Ovary (tissue), 9 donors: ENCODE data around the gene SLC9A9. TPM values are rescaled to one million over a fixed set of nuclear protein-coding genes. Genes with fewer than 3 reads are reported as not detected.

Experiments used
- DNase-seq, 5 donors: peaks; one replicate each; pipeline ENCODE4 v3.0.0-alpha.2; 2019 to 2020
- H3K27ac ChIP-seq, 2 donors: fragments of 200-600 bp; one replicate each; pipeline versions ENCODE4 v1.5.1 to v1.8.0; 2019 to 2022
- H3K27me3 ChIP-seq: fragments of 200-600 bp; one replicate; pipeline ENCODE4 v1.8.0; 2022
- H3K36me3 ChIP-seq: fragments of 200-600 bp; sonication (generic); one replicate; pipeline ENCODE4 v1.5.1; 2019
- H3K4me1 ChIP-seq: one replicate; pipeline ENCODE4 v1.8.1; 2013; ENCODE audit warnings: mild to moderate bottlenecking, moderate library complexity; ENCODE audit not compliant: insufficient read depth
- H3K4me3 ChIP-seq: fragments of 200-600 bp; sonication (generic); one replicate; pipeline ENCODE4 v1.5.1; 2017
- H3K9me3 ChIP-seq, 2 donors: fragments of 200-600 bp in 1 of 2; sonication (generic) in 1 of 2; one replicate each; pipeline versions ENCODE4 v1.5.1 to v1.8.1; 2013 to 2019; ENCODE audit warnings: mild to moderate bottlenecking in 1 of 2, moderate library complexity in 1 of 2
- EP300 ChIP-seq: sonication (generic); formaldehyde crosslinking; IDR thresholded peaks from one replicate; pipeline ENCODE4 v1.6.1; 2017; ENCODE audit warnings: antibody characterized with exemption
- POLR2A ChIP-seq: fragments of 450-650 bp; IDR thresholded peaks from one replicate; pipeline ENCODE4 v1.6.1; 2017; ENCODE audit warnings: antibody characterized with exemption, mild to moderate bottlenecking, moderate library complexity
- WGBS, 3 donors: extraction: QIAGEN DNeasy Blood & Tissue Kit in 1 of 3; methylation state at CpG; one replicate each; pipeline versions ENCODE4 v1.1.5 to v1.1.7; 2013 to 2017; 5-methylcytosine and 5-hydroxymethylcytosine counted together
- intact Hi-C, 4 donors: fragments of 100-400 bp; cut with DNase I; formaldehyde crosslinking; loops; one replicate each; pipeline versions ENCODE4 v1.11.0 to v1.15.1; 2022 to 2023
- polyA plus RNA-seq, 2 donors: library from polyadenylated mRNA; stranded (reverse); fragments of 200-250 nt in 1 of 2; fragments of 350-450 nt in 1 of 2; fragmentation: Illumina TruSeq in 1 of 2; extraction: RNeasy Lipid Tissue Mini Kit (QIAGEN cat#74804) in 1 of 2; gene quantifications; one replicate each; pipeline ENCODE4 v1.2.3, GENCODE V29; 2013 to 2014
- total RNA-seq, 7 donors: library from RNA; depleted of rRNA in 2 of 7; stranded (reverse); fragments of >200 nt in 2 of 7; fragmentation: NEBNext Ultra II Directional in 3 of 7; extraction: Animal tissue kit (Norgen Biotek cat#: 25700) in 3 of 7; gene quantifications; one replicate each; pipeline versions ENCODE4 v1.1.0 to v1.2.4, GENCODE V29; 2016 to 2023
- TF ChIP-seq, protein P1 (sequence below), 3 donors: fragments of 450-650 bp in 2 of 3; fragments of 200-600 bp in 1 of 3; IDR thresholded peaks; one replicate each; pipeline versions ENCODE4 v1.5.1 to v1.8.0; 2016 to 2022; ENCODE audit warnings: antibody characterized with exemption in 3 of 3, mild to moderate bottlenecking in 1 of 3
- donor health status: DM: no; HTN: no; CAD: no; lungs with moderate emphysema.
- donor health status: DM: no; HTN: no; CAD: no.
- donor health status: Bipolar disorder and iron deficiency.
- donor health status: DM: yes; HTN: yes; CAD: no.
- donor health status: DM: no; HTN: no; CAD: no.
- donor health status: DM: yes; HTN: yes; CAD: no.

Gene SLC9A9
- total and polyA plus RNA-seq, 9 donors = 7.0 to 22.7 (median 13.5) TPM

DNA sequence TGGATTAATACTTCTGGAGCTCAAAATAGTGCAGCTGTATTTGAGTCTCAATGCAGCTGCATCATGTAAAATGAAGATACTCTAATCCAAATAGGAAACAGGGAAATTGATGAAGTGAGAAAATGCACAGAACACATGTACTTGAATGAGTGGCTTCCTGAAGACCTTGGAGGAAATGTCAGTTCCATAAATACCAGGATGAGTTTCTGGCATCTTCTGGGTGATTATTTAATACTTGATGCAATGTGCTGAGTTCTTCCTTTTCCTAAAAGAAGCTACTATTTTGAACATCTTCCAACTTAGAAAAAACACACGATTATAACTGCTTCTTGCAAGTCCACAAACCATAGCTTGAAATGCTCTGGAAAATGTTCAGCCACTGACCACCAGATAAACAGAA, 162.8 kb downstream of the SLC9A9 start:
- no peak overlapping the region for H3K4me3 ChIP-seq
- no peak for DNase-seq
- no peaks in the 10 kb centered on the region for H3K27me3 ChIP-seq
- H3K9me3 ChIP-seq = no peaks in the 10 kb centered on the region
- no peak overlapping the region for H3K27ac ChIP-seq
- H3K4me1 ChIP-seq = no peaks in the 10 kb centered on the region
- TF ChIP-seq POLR2A (no peak), EP300 (no peak)
- TF ChIP-seq, protein P1, sequence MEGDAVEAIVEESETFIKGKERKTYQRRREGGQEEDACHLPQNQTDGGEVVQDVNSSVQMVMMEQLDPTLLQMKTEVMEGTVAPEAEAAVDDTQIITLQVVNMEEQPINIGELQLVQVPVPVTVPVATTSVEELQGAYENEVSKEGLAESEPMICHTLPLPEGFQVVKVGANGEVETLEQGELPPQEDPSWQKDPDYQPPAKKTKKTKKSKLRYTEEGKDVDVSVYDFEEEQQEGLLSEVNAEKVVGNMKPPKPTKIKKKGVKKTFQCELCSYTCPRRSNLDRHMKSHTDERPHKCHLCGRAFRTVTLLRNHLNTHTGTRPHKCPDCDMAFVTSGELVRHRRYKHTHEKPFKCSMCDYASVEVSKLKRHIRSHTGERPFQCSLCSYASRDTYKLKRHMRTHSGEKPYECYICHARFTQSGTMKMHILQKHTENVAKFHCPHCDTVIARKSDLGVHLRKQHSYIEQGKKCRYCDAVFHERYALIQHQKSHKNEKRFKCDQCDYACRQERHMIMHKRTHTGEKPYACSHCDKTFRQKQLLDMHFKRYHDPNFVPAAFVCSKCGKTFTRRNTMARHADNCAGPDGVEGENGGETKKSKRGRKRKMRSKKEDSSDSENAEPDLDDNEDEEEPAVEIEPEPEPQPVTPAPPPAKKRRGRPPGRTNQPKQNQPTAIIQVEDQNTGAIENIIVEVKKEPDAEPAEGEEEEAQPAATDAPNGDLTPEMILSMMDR (IDR thresholded peaks at IDR 0.05) = no peak
- WGBS, 3 donors = 2 to 10% (median 8%) methylated on average over 1 of the region's 1 CpG
- H3K36me3 ChIP-seq = no peaks in the 10 kb centered on the region
- intact Hi-C loops = no loop called here

DNA sequence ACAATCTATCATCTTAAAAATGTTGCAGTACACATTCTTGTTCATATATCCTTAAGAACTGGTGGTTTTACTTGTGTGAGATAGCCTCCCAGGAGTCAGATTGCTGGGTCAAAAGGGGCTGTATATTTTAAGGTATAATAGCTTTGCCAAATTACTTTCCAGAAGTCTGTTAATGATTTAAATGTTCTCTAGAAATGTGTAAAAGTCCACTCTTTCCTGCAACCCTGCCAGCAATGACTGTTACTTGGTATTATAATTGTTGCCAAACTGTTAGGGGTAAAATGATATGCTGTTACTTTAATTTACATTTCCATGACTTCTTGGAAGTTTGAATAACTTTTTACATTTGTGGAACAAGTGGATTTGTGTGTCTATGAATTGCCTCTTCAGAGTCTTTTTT, 170.8 kb downstream of the SLC9A9 start:
- no peaks in the 10 kb centered on the region for H3K36me3 ChIP-seq
- no peaks in the 10 kb centered on the region for H3K27me3 ChIP-seq
- no peaks in the 10 kb centered on the region for H3K9me3 ChIP-seq
- TF ChIP-seq, protein P1 (IDR thresholded peaks at IDR 0.05) = no peak
- TF ChIP-seq POLR2A = no peak
- no peak for TF ChIP-seq EP300
- no peaks in the 10 kb centered on the region for H3K4me1 ChIP-seq
- no peak for DNase-seq
- intact Hi-C loops = no loop called here
- no peak overlapping the region for H3K27ac ChIP-seq
- H3K4me3 ChIP-seq = no peak overlapping the region

DNA sequence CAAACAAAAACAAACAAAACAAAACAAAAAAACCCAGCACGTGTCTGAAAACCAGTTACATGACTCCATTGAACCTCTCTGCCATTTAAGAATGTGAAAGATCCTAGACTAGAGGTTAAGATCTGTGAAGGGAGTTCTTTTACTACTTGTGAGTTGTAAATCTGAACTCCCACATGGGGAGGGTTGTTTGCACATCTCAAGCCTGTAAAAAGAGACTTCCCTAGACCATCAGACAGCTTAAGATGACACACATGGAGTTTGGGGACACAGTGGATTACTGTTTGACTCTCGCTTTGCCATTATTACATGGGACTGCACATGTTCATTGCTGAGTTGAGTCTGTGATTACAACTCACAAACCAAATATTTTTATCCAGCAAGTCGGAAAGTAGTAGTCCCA, 171.5 kb downstream of the SLC9A9 start:
- no peaks in the 10 kb centered on the region for H3K36me3 ChIP-seq
- intact Hi-C loops = no loop called here
- no peak overlapping the region for H3K4me3 ChIP-seq
- DNase-seq = no peak
- TF ChIP-seq, protein P1 (IDR thresholded peaks at IDR 0.05) = no peak
- no peak for TF ChIP-seq EP300
- H3K27ac ChIP-seq = no peak overlapping the region
- no peaks in the 10 kb centered on the region for H3K4me1 ChIP-seq
- WGBS, 3 donors = 64 to 70% (median 68%) methylated on average over 3 of the region's 3 CpGs
- H3K27me3 ChIP-seq = no peaks in the 10 kb centered on the region
- H3K9me3 ChIP-seq = no peaks in the 10 kb centered on the region

DNA sequence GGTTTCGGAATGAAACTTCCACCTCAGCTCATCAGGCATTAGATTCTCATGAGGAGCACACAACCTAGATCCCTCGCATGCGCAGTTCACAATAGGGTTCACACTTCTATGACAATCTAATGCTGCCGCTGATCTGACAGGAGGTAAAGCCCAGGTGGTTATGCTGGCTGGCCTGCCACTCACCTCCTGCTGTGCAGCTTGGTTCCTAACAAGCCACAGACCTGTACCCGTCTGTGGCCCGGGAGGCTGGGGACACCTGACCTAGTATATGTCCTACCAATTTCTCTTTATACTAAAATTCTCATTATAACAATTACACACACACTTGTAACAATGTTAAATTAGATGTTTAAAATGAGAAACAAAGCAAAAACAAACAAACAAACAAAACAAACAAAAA, 172.2 kb downstream of the SLC9A9 start:
- no peak for DNase-seq
- TF ChIP-seq, protein P1 (IDR thresholded peaks at IDR 0.05) = no peak
- no peak overlapping the region for H3K27ac ChIP-seq
- WGBS, 3 donors = 94 to 97% (median 96%) methylated on average over 6 of the region's 6 CpGs
- H3K36me3 ChIP-seq = no peaks in the 10 kb centered on the region
- H3K4me1 ChIP-seq = no peaks in the 10 kb centered on the region
- H3K4me3 ChIP-seq = no peak overlapping the region
- no peaks in the 10 kb centered on the region for H3K9me3 ChIP-seq
- no peaks in the 10 kb centered on the region for H3K27me3 ChIP-seq
- intact Hi-C loops = no loop called here
